Measurements from ENCODE around the gene MAP4K3. TPM values are rescaled to one million over a fixed set of nuclear protein-coding genes. Genes with fewer than 3 reads are reported as not detected.

The MAP4K3 gene
- total and polyA plus RNA-seq, 2 donors (not counting 1 experiment from before 2014, with no cell fraction given) = 1.3 to 28.3 TPM

DNA sequence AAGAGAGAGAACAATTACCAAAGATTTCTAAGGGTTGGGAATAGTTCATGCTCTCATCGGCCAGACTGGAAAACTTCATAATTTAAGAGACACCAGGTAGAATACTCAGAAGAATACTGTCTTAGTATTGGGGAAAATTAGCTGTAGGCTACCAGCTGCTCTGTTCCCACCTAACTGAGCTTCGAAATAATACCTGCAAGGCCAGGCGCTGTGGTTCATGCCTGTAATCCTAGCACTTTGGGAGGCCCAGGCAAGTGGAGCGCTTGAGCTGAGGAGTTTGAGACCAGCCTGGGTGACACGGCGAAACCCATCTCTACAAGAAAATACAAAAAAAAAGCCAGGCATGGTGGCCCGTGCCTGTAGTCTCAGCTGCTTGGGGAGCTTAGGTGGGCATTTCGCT, 35.8 kb downstream of the MAP4K3 start:
- Mint-ChIP-seq H3K27ac (no peak overlapping the region), H3K4me3 (no peak overlapping the region), H3K4me1 (peaks cover 31% of the 10 kb centered on the region), H3K9me3 (ENCODE audit: insufficient read depth) (no peaks in the 10 kb centered on the region), H3K27me3 (no peaks in the 10 kb centered on the region)
- no peaks in the 10 kb centered on the region for H3K27me3 ChIP-seq (replicated peaks in 1 of 4; ENCODE audit: control extremely low read depth in 1 of 4, control insufficient read depth in 3 of 4, insufficient read depth in 4 of 4, low read length in 3 of 4)
- TF ChIP-seq EZH2 (IDR thresholded peaks at IDR 0.05; ENCODE audit: borderline replicate concordance, insufficient read depth, low read depth, low read length, poor library complexity, severe bottlenecking) = no peak
- no peaks in the 10 kb centered on the region for H4K20me1 ChIP-seq (ENCODE audit: control insufficient read depth, insufficient read depth, low read length, poor library complexity, severe bottlenecking)
- no peak overlapping the region for H3K27ac ChIP-seq (ENCODE audit: low read length in 2 of 2)
- no peak overlapping the region for H3K4me2 ChIP-seq (replicated peaks; ENCODE audit: low read depth, low read length, poor library complexity, severe bottlenecking)
- H3K9me3 ChIP-seq (ENCODE audit: control extremely low read depth in 1 of 3, control insufficient read depth in 2 of 3, insufficient read depth in 1 of 3, low read length in 2 of 3) = no peaks in the 10 kb centered on the region
- WGBS (ENCODE audit: insufficient coverage) = 97% methylated on average over 4 of the region's 8 CpGs
- H3K4me3 ChIP-seq (ENCODE audit: control extremely low read depth in 1 of 5, extremely low read depth in 1 of 5, insufficient read depth in 1 of 5, low read depth in 2 of 5, low read length in 4 of 5) = no peak overlapping the region
- DNase-seq = no peak
- peaks cover 0 to 14% of the 10 kb centered on the region in 2 donors for H3K4me1 ChIP-seq (ENCODE audit: control insufficient read depth in 2 of 2, insufficient read depth in 2 of 2, low read length in 2 of 2)
- ATAC-seq (ENCODE audit: low read depth) = no peak
- H3K79me2 ChIP-seq (ENCODE audit: control insufficient read depth, insufficient read depth, low read length) = peaks cover 25% of the 10 kb centered on the region
- CTCF ChIA-PET = interaction anchor here (1.2 to 2.5 kb wide), 2 partner anchors 22 to 24 kb away, joined by 4 to 9 read pairs; no protein-coding TSS in a partner anchor
- no peaks in the 10 kb centered on the region for H3K36me3 ChIP-seq (replicated peaks in 1 of 2; ENCODE audit: control extremely low read depth in 1 of 2, control insufficient read depth in 1 of 2, extremely low read depth in 1 of 2, insufficient read depth in 2 of 2, low read length in 1 of 2)
- no peak overlapping the region for H2AFZ ChIP-seq (ENCODE audit: insufficient read depth, low read depth, low read length, poor library complexity, severe bottlenecking)
- POLR2A ChIA-PET = no interaction called here
- intact Hi-C loops (cut with micrococcal nuclease) = no loop called here
- H3K9ac ChIP-seq (ENCODE audit: low read length) = no peak overlapping the region

DNA sequence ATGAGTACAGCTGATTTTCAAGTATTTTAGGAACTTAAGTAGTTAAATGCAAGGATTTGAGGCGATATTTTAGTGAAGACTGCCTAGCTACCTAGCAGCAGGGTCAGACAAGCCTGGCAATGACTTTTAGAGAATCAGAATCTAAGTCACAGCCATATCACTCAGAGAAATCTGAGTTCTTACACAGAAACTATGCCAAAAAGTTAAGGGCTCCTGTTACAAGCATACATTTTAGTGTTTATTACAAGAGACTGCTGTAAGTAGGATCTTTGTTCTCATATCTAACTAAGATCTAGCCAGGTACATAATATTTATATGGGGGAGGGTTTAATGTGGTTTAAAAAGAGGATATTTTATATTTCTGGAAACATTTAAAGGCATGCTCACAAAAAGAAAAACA, 37.5 kb downstream of the MAP4K3 start:
- H2AFZ ChIP-seq (ENCODE audit: insufficient read depth, low read depth, low read length, poor library complexity, severe bottlenecking) = no peak overlapping the region
- H3K27me3 ChIP-seq (replicated peaks in 1 of 4; ENCODE audit: control extremely low read depth in 1 of 4, control insufficient read depth in 3 of 4, insufficient read depth in 4 of 4, low read length in 3 of 4) = no peaks in the 10 kb centered on the region
- H3K9me3 Mint-ChIP-seq (ENCODE audit: insufficient read depth) = no peaks in the 10 kb centered on the region
- no peak overlapping the region for H3K9ac ChIP-seq (ENCODE audit: low read length)
- no peak overlapping the region for H3K4me3 Mint-ChIP-seq
- H3K27ac Mint-ChIP-seq = no peak overlapping the region
- H3K4me2 ChIP-seq (replicated peaks; ENCODE audit: low read depth, low read length, poor library complexity, severe bottlenecking) = no peak overlapping the region
- H3K27ac ChIP-seq (ENCODE audit: low read length in 2 of 2) = no peak overlapping the region
- ATAC-seq (ENCODE audit: low read depth) = no peak
- WGBS (ENCODE audit: insufficient coverage) = no CpG with 5 or more reads among the region's 1 CpG
- CTCF ChIA-PET = interaction anchor here (0.7 to 2.5 kb wide), 3 partner anchors 20 to 666 kb away, joined by 3 to 9 read pairs (median 5); no protein-coding TSS in a partner anchor
- no peaks in the 10 kb centered on the region for H3K27me3 Mint-ChIP-seq
- H3K36me3 ChIP-seq (replicated peaks in 1 of 2; ENCODE audit: control extremely low read depth in 1 of 2, control insufficient read depth in 1 of 2, extremely low read depth in 1 of 2, insufficient read depth in 2 of 2, low read length in 1 of 2) = no peaks in the 10 kb centered on the region
- DNase-seq = no peak
- peaks cover 0 to 14% of the 10 kb centered on the region in 2 donors for H3K4me1 ChIP-seq (ENCODE audit: control insufficient read depth in 2 of 2, insufficient read depth in 2 of 2, low read length in 2 of 2)
- TF ChIP-seq, protein P1, sequence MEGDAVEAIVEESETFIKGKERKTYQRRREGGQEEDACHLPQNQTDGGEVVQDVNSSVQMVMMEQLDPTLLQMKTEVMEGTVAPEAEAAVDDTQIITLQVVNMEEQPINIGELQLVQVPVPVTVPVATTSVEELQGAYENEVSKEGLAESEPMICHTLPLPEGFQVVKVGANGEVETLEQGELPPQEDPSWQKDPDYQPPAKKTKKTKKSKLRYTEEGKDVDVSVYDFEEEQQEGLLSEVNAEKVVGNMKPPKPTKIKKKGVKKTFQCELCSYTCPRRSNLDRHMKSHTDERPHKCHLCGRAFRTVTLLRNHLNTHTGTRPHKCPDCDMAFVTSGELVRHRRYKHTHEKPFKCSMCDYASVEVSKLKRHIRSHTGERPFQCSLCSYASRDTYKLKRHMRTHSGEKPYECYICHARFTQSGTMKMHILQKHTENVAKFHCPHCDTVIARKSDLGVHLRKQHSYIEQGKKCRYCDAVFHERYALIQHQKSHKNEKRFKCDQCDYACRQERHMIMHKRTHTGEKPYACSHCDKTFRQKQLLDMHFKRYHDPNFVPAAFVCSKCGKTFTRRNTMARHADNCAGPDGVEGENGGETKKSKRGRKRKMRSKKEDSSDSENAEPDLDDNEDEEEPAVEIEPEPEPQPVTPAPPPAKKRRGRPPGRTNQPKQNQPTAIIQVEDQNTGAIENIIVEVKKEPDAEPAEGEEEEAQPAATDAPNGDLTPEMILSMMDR (IDR thresholded peaks at IDR 0.05) = no peak
- no peak for TF ChIP-seq EZH2 (IDR thresholded peaks at IDR 0.05; ENCODE audit: borderline replicate concordance, insufficient read depth, low read depth, low read length, poor library complexity, severe bottlenecking)
- H3K79me2 ChIP-seq (ENCODE audit: control insufficient read depth, insufficient read depth, low read length) = peaks cover 25% of the 10 kb centered on the region
- POLR2A ChIA-PET = no interaction called here
- peaks cover 26% of the 10 kb centered on the region for H3K4me1 Mint-ChIP-seq
- no peak overlapping the region for H3K4me3 ChIP-seq (ENCODE audit: control extremely low read depth in 1 of 5, extremely low read depth in 1 of 5, insufficient read depth in 1 of 5, low read depth in 2 of 5, low read length in 4 of 5)
- H3K9me3 ChIP-seq (ENCODE audit: control extremely low read depth in 1 of 3, control insufficient read depth in 2 of 3, insufficient read depth in 1 of 3, low read length in 2 of 3) = no peaks in the 10 kb centered on the region
- intact Hi-C loops (cut with micrococcal nuclease) = no loop called here
- no peaks in the 10 kb centered on the region for H4K20me1 ChIP-seq (ENCODE audit: control insufficient read depth, insufficient read depth, low read length, poor library complexity, severe bottlenecking)

All from B cell (primary cell).